Endothelial cell (in vitro differentiated cells): ENCODE results near the gene COX10. TPM values are rescaled to one million over a fixed set of nuclear protein-coding genes. Genes with fewer than 3 reads are reported as not detected.

ENCODE experiments used
- DNase-seq: peaks from one replicate; pipeline ENCODE4 v3.0.0; 2021; ENCODE audit warnings: low spot score
- H3K27ac Mint-ChIP-seq: one replicate; pipeline ENCODE4 v1.8.0; 2021; ENCODE audit warnings: mixed read lengths, inconsistent platforms; ENCODE audit not compliant: unreplicated experiment
- H3K27me3 Mint-ChIP-seq: one replicate; pipeline ENCODE4 v1.8.0; 2021; ENCODE audit warnings: mild to moderate bottlenecking, moderate library complexity, mixed read lengths, inconsistent platforms; ENCODE audit not compliant: unreplicated experiment
- H3K36me3 Mint-ChIP-seq: one replicate; pipeline ENCODE4 v1.8.0; 2021; ENCODE audit warnings: mild to moderate bottlenecking, low read depth, mixed read lengths, inconsistent platforms; ENCODE audit not compliant: unreplicated experiment
- H3K4me1 Mint-ChIP-seq: one replicate; pipeline ENCODE4 v1.8.0; 2021; ENCODE audit warnings: mild to moderate bottlenecking, mixed read lengths, inconsistent platforms; ENCODE audit not compliant: unreplicated experiment
- H3K4me3 Mint-ChIP-seq: one replicate; pipeline ENCODE4 v1.8.0; 2021; ENCODE audit warnings: mild to moderate bottlenecking, mixed read lengths, inconsistent platforms; ENCODE audit not compliant: unreplicated experiment
- H3K9me3 Mint-ChIP-seq: one replicate; pipeline ENCODE4 v1.8.0; 2021; ENCODE audit warnings: mixed read lengths, inconsistent platforms; ENCODE audit not compliant: unreplicated experiment
- CTCF ChIP-seq: fragments of 200-600 bp; sonication (generic); IDR thresholded peaks from one replicate; pipeline ENCODE4 v1.5.0; 2021; ENCODE audit warnings: antibody characterized with exemption; ENCODE audit not compliant: unreplicated experiment
- total RNA-seq: library from RNA; stranded (reverse); fragmentation: NEBNext Ultra II Directional; extraction: Animal tissue kit (Norgen Biotek cat#: 25700); gene quantifications from one replicate; pipeline ENCODE4 v1.2.1, GENCODE V29; 2021; ENCODE audit not compliant: unreplicated experiment

COX10 gene
- total RNA-seq, 1 donor from 2014 or later, result 12.5 TPM

- no peak for TF ChIP-seq CTCF
- no peak for DNase-seq
- Mint-ChIP-seq H3K9me3 (no peaks in the 10 kb centered on the region), H3K27ac (no peak overlapping the region), H3K27me3 (no peaks in the 10 kb centered on the region), H3K36me3 (no peaks in the 10 kb centered on the region), H3K4me3 (no peak overlapping the region), H3K4me1 (no peaks in the 10 kb centered on the region)
These were observed 81.3 kb downstream of the COX10 start for GRCh38 chr17:14150619-14151018.

GRCh38 chr17:14152721-14153120, 83.4 kb downstream of the COX10 start:
- TF ChIP-seq CTCF, result no peak
- Mint-ChIP-seq H3K27me3 (no peaks in the 10 kb centered on the region), H3K36me3 (no peaks in the 10 kb centered on the region), H3K27ac (no peak overlapping the region), H3K9me3 (no peaks in the 10 kb centered on the region), H3K4me1 (no peaks in the 10 kb centered on the region), H3K4me3 (no peak overlapping the region)
- no peak for DNase-seq

DNA sequence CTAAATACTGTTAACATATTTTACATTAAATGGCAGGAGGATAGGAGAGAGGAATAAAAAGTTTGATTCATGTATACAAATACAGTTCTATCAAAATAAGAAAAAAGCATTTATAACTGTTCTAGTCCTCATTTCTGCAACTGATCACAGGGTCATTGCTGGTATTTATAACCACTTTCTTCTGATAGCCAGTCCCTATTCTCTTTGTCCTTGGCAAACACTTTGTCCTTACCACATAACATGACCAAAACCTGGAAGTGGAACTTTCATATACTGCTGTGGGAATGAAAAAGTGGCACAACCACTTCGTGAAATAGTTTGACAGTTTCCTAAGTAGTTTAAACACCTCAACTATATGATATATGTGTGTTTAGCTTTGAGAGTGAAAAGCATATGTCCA, 84.1 kb downstream of the COX10 start:
- Mint-ChIP-seq H3K36me3 (no peaks in the 10 kb centered on the region), H3K9me3 (no peaks in the 10 kb centered on the region), H3K4me3 (no peak overlapping the region), H3K27me3 (no peaks in the 10 kb centered on the region), H3K27ac (no peak overlapping the region), H3K4me1 (no peaks in the 10 kb centered on the region)
- TF ChIP-seq CTCF, result no peak
- no peak for DNase-seq

- no peaks in the 10 kb centered on the region for H3K36me3 Mint-ChIP-seq
- TF ChIP-seq CTCF, result no peak
- no peaks in the 10 kb centered on the region for H3K9me3 Mint-ChIP-seq
- H3K4me3 Mint-ChIP-seq, result no peak overlapping the region
- DNase-seq, result no peak
- peaks cover 3% of the 10 kb centered on the region for H3K27me3 Mint-ChIP-seq
- no peak overlapping the region for H3K27ac Mint-ChIP-seq
- H3K4me1 Mint-ChIP-seq, result no peaks in the 10 kb centered on the region
These were observed 87.4 kb downstream of the COX10 start for GRCh38 chr17:14156689-14157088.

DNA sequence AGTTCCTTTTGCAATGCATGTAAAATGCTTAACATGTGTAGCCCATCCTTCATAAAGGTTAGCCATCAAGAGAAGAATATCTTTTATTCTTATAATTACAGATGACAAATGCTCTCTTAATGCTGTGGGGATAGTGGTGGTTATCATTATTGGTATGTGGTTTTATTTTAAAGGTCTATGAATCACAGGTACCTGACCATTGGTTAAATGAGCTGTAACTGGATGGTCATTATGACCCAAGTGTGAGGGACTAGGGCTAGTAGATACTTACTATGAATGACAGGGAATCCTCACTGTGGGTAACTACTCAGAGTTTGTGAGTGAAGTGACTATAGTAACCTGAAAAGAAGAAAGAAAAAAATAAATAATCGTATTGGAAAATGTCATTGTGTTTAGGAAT, 88.5 kb downstream of the COX10 start:
- Mint-ChIP-seq H3K4me3 (no peak overlapping the region), H3K4me1 (no peaks in the 10 kb centered on the region), H3K27me3 (peaks cover 3% of the 10 kb centered on the region), H3K27ac (no peak overlapping the region), H3K9me3 (no peaks in the 10 kb centered on the region), H3K36me3 (no peaks in the 10 kb centered on the region)
- DNase-seq, result no peak
- TF ChIP-seq CTCF, result no peak
